Gastrocnemius medialis (tissue), 4 donors: Measurements from ENCODE around the gene MYO1E. TPM values are rescaled to one million over a fixed set of nuclear protein-coding genes. Genes with fewer than 3 reads are reported as not detected.
"Not testable (repeated sequence)": the region's sequence is repeated elsewhere in the genome, so short reads cannot be mapped to it uniquely, and the experiment has no call there.

Experiments used
- ATAC-seq, 2 donors: fragments of 150-250 bp; one replicate each; pipeline ENCODE4 v1.9.1; 2016
- DNase-seq, 2 donors: peaks; one replicate each; pipeline ENCODE4 v3.0.0-alpha.2; 2019
- H3K27ac ChIP-seq, 4 donors: fragments of 200-600 bp; sonication (generic); 1 replicate in 1 of 4; 2 replicates in 3 of 4; pipeline ENCODE4 v1.5.1; 2016 to 2018; ENCODE audit warnings: mild to moderate bottlenecking in 2 of 4, moderate library complexity in 1 of 4
- H3K27me3 ChIP-seq, 3 donors: fragments of 200-600 bp; sonication (generic) in 2 of 3; 1 replicate in 1 of 3; 2 replicates in 2 of 3; pipeline versions ENCODE4 v1.5.1 to v1.6.0; 2016 to 2019; ENCODE audit warnings: mild to moderate bottlenecking in 1 of 3, moderate library complexity in 1 of 3
- H3K36me3 ChIP-seq, 2 donors: fragments of 200-600 bp; sonication (generic) in 1 of 2; one replicate each; pipeline ENCODE4 v1.5.1; 2017 to 2018
- H3K4me1 ChIP-seq, 2 donors: fragments of 200-600 bp; sonication (generic) in 1 of 2; one replicate each; pipeline ENCODE4 v1.5.1; 2016 to 2017; ENCODE audit warnings: mild to moderate bottlenecking in 2 of 2
- H3K4me3 ChIP-seq, 4 donors: fragments of 200-600 bp; sonication (generic) in 3 of 4; 1 replicate in 1 of 4; 2 replicates in 3 of 4; pipeline ENCODE4 v1.5.1; 2016 to 2019; ENCODE audit warnings: mild to moderate bottlenecking in 2 of 4
- H3K9me3 ChIP-seq, 3 donors: fragments of 200-600 bp; sonication (generic) in 2 of 3; 1 replicate in 1 of 3; 2 replicates in 2 of 3; pipeline ENCODE4 v1.5.1; 2016 to 2019
- CTCF ChIP-seq, 5 experiments: fragments of 450-650 bp in 3 of 5; fragments of 200-600 bp in 2 of 5; sonication (generic) in 2 of 5; IDR thresholded peaks in 4 of 5; conservative IDR thresholded peaks in 1 of 5; 1 replicate in 4 of 5; 2 replicates in 1 of 5; pipeline ENCODE4 v1.5.1; 2016 to 2019; ENCODE audit warnings: antibody characterized with exemption in 5 of 5, mild to moderate bottlenecking in 3 of 5, moderate library complexity in 3 of 5
- POLR2A ChIP-seq, 2 donors: fragments of 450-650 bp; IDR thresholded peaks; one replicate each; pipeline ENCODE4 v1.6.1; 2017; ENCODE audit warnings: antibody characterized with exemption in 2 of 2, mild to moderate bottlenecking in 2 of 2, moderate library complexity in 2 of 2
- in situ Hi-C, 4 donors: fragments of 200-750 bp; cut with MboI; loops; one replicate each; pipeline versions ENCODE4 v1.15.0 to v1.8.0; 2017; ENCODE audit warnings: low sequenced_read_pairs in 4 of 4
- intact Hi-C: fragments of 100-400 bp; cut with DNase I; formaldehyde crosslinking; loops from one replicate; pipeline ENCODE4 v1.15.1; 2023; ENCODE audit warnings: low total_unique reads
- total RNA-seq, 4 donors: library from RNA; depleted of rRNA; stranded (reverse); fragments of >200 nt; gene quantifications; one replicate each; pipeline versions ENCODE4 v1.1.0 to v1.2.3, GENCODE V29; 2016

The MYO1E gene
- total RNA-seq, 4 donors from 2014 or later = 12.8 to 39.6 (median 30.7) TPM

DNA sequence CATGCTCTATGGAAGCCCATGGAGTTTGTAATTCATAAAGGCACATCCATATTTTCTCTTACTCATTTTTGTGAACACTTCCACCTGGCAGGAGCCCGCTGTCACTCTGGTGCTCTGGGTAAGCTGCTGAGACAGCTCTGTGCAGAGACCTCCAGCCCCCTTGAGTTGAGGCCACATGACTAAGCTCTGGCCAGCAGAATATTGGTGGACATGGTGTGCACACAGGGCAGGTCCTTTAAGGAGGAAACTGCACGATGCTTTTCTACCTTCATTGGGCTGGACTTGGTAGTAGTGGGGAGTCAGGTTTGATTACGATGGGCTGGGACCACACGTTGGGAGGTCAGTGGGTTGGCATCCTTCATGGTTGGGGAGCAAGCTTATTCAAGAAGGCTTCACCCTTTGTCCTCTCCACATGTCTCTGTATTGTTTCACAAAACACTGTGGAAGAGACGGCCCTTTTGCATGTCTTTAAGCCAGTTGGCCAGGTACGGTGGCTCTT lies 238.7 kb downstream of the MYO1E start:
- H3K27ac ChIP-seq = no peak overlapping the region
- DNase-seq = no peak
- H3K36me3 ChIP-seq = peaks cover 0 to 39% of the 10 kb centered on the region in 2 donors
- H3K4me3 ChIP-seq = no peak overlapping the region
- intact Hi-C loops = no loop called here
- H3K27me3 ChIP-seq = no peaks in the 10 kb centered on the region
- no peak for TF ChIP-seq POLR2A (IDR thresholded peaks at IDR 0.05)
- no peak for TF ChIP-seq CTCF (IDR thresholded peaks at IDR 0.05 in 4 of 5, conservative IDR thresholded peaks at IDR 0.05 in 1 of 5)
- no peak for ATAC-seq
- in situ Hi-C loops = no loop called here
- no peaks in the 10 kb centered on the region for H3K4me1 ChIP-seq
- no peaks in the 10 kb centered on the region for H3K9me3 ChIP-seq

- Histone ChIP-seq H3K27ac (no peak overlapping the region), H3K36me3 (peaks cover 0 to 28% of the 10 kb centered on the region in 2 donors), H3K9me3 (no peaks in the 10 kb centered on the region), H3K4me1 (no peaks in the 10 kb centered on the region), H3K4me3 (no peak overlapping the region), H3K27me3 (no peaks in the 10 kb centered on the region)
- intact Hi-C loops (no loop called here), in situ Hi-C loops (no loop called here)
- ATAC-seq (no peak), DNase-seq (no peak)
- TF ChIP-seq CTCF (IDR thresholded peaks at IDR 0.05 in 4 of 5, conservative IDR thresholded peaks at IDR 0.05 in 1 of 5) (no peak), POLR2A (IDR thresholded peaks at IDR 0.05) (no peak)
These were observed 240.6 kb downstream of the MYO1E start for GRCh38 chr15:59131969-59132562.

- no peaks in the 10 kb centered on the region for H3K9me3 ChIP-seq
- in situ Hi-C loops = no loop called here
- TF ChIP-seq POLR2A (IDR thresholded peaks at IDR 0.05) = no peak
- TF ChIP-seq CTCF (IDR thresholded peaks at IDR 0.05 in 4 of 5, conservative IDR thresholded peaks at IDR 0.05 in 1 of 5) = no peak
- ATAC-seq (no peak), DNase-seq (no peak)
- intact Hi-C loops = no loop called here
- H3K27ac ChIP-seq = no peak overlapping the region
- no peaks in the 10 kb centered on the region for H3K4me1 ChIP-seq
- H3K27me3 ChIP-seq = no peaks in the 10 kb centered on the region
- H3K36me3 ChIP-seq = peaks cover 0 to 22% of the 10 kb centered on the region in 2 donors
- no peak overlapping the region for H3K4me3 ChIP-seq
These were observed 241.2 kb downstream of the MYO1E start for GRCh38 chr15:59131456-59131855.

DNA sequence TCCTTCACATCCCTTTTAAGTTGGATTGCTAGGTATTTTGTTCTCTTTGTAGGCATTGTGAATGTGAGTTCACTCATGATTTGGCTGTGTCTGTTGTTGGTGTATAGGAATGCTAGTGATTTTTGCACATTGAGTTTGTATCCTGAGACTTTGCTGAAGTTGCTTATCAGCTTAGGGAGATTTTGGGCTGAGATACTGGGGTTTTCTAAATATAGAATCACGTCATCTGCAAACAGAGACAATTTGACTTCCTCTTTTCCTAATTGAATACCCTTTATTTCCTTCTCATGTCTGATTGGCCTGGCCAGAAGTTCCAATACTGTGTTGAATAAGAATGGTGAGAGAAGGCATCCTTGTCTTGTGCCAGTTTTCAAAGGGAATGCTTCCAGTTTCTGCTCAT lies 245.4 kb downstream of the MYO1E start:
- H3K27ac ChIP-seq, H3K4me1 ChIP-seq, H3K9me3 ChIP-seq, ATAC-seq, DNase-seq, intact Hi-C loops, H3K36me3 ChIP-seq, H3K4me3 ChIP-seq, in situ Hi-C loops, H3K27me3 ChIP-seq: not testable (repeated sequence)

- H3K27ac ChIP-seq, ATAC-seq, H3K27me3 ChIP-seq, H3K4me1 ChIP-seq, H3K4me3 ChIP-seq, in situ Hi-C loops, H3K36me3 ChIP-seq, intact Hi-C loops, H3K9me3 ChIP-seq, DNase-seq: not testable (repeated sequence)
These were observed 247.0 kb downstream of the MYO1E start for GRCh38 chr15:59125683-59126082.

- no peak for TF ChIP-seq CTCF (IDR thresholded peaks at IDR 0.05 in 4 of 5, conservative IDR thresholded peaks at IDR 0.05 in 1 of 5)
- TF ChIP-seq POLR2A (IDR thresholded peaks at IDR 0.05) = no peak
- Histone ChIP-seq H3K27me3 (no peaks in the 10 kb centered on the region), H3K4me3 (no peak overlapping the region), H3K36me3 (no peaks in the 10 kb centered on the region), H3K4me1 (no peaks in the 10 kb centered on the region), H3K27ac (no peak overlapping the region), H3K9me3 (no peaks in the 10 kb centered on the region)
- in situ Hi-C loops = no loop called here
- no peak for ATAC-seq
- DNase-seq = no peak
- intact Hi-C loops = no loop called here
These were observed 248.4 kb downstream of the MYO1E start for GRCh38 chr15:59124261-59124660.
